Vagina (tissue), 2 donors: ENCODE data around the gene CTBP2.
"Not testable (repeated sequence)": the region's sequence is repeated elsewhere in the genome, so short reads cannot be mapped to it uniquely, and the experiment has no call there.

ENCODE experiments used
- POLR2A ChIP-seq, 2 donors: fragments of 450-650 bp; IDR thresholded peaks; one replicate each; pipeline ENCODE4 v1.6.1; 2017; ENCODE audit warnings: antibody characterized with exemption in 2 of 2, mild to moderate bottlenecking in 2 of 2, moderate library complexity in 2 of 2
- TF ChIP-seq, protein P1 (sequence below), 3 experiments: fragments of 450-650 bp in 2 of 3; fragments of 200-600 bp in 1 of 3; sonication (generic) in 1 of 3; IDR thresholded peaks; one replicate each; pipeline ENCODE4 v1.5.1; 2017 to 2019; ENCODE audit warnings: antibody characterized with exemption in 3 of 3, mild to moderate bottlenecking in 2 of 3, moderate library complexity in 2 of 3

DNA sequence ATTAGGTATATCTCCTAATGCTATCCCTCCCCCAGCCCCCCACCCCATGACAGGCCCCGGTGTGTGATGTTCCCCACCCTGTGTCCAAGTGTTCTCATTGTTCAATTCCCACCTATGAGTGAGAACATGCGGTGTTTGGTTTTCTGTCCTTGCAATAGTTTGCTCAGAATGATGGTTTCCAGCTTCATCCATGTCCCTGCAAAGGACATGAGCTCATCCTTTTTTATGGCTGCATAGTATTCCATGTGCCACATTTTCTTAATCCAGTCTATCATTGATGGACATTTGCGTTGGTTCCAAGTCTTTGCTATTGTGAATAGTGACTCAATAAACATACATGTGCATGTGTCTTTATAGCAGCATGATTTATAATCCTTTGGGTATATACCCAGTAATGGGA is 18.7 kb upstream of the CTBP2 start:
- TF ChIP-seq, protein P1, sequence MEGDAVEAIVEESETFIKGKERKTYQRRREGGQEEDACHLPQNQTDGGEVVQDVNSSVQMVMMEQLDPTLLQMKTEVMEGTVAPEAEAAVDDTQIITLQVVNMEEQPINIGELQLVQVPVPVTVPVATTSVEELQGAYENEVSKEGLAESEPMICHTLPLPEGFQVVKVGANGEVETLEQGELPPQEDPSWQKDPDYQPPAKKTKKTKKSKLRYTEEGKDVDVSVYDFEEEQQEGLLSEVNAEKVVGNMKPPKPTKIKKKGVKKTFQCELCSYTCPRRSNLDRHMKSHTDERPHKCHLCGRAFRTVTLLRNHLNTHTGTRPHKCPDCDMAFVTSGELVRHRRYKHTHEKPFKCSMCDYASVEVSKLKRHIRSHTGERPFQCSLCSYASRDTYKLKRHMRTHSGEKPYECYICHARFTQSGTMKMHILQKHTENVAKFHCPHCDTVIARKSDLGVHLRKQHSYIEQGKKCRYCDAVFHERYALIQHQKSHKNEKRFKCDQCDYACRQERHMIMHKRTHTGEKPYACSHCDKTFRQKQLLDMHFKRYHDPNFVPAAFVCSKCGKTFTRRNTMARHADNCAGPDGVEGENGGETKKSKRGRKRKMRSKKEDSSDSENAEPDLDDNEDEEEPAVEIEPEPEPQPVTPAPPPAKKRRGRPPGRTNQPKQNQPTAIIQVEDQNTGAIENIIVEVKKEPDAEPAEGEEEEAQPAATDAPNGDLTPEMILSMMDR (IDR thresholded peaks at IDR 0.05), result not testable (repeated sequence)
- not testable (repeated sequence) for TF ChIP-seq POLR2A (IDR thresholded peaks at IDR 0.05)
